NOMO-1 treated with DMSO at 0.1 percent for 48 hours (cell line): ENCODE results near the gene KIF26B.

ENCODE experiments used
- DNase-seq: peaks from one replicate; lab custom pipeline; 2025; ENCODE audit not compliant: unreplicated experiment; lab: John Stamatoyannopoulos, UW

The KIF26B gene

GRCh38 chr1:245270972-245271371, 116.2 kb downstream of the KIF26B start:
- DNase-seq = no peak

GRCh38 chr1:245272676-245273075, 117.9 kb downstream of the KIF26B start:
- DNase-seq = no peak

GRCh38 chr1:245276445-245276844, 121.7 kb downstream of the KIF26B start:
- peak; percentile 3 for DNase-seq

GRCh38 chr1:245277276-245277675, 122.5 kb downstream of the KIF26B start:
- DNase-seq = no peak

- DNase-seq = no peak
Observed at GRCh38 chr1:245278846-245279245, 124.1 kb downstream of the KIF26B start.

- DNase-seq = no peak
Observed at GRCh38 chr1:245279346-245279745, 124.6 kb downstream of the KIF26B start.

GRCh38 chr1:245283001-245283400, 128.2 kb downstream of the KIF26B start:
- DNase-seq = no peak

- DNase-seq = no peak
Observed at GRCh38 chr1:245285168-245285567, 130.4 kb downstream of the KIF26B start.

- DNase-seq = no peak
Observed at GRCh38 chr1:245288796-245289195, 134.0 kb downstream of the KIF26B start.

- DNase-seq = no peak
Observed at GRCh38 chr1:245290836-245291235, 136.1 kb downstream of the KIF26B start.

- DNase-seq = no peak
Observed at GRCh38 chr1:245291351-245291750, 136.6 kb downstream of the KIF26B start.

- no peak for DNase-seq
Observed at GRCh38 chr1:245292141-245292540, 137.4 kb downstream of the KIF26B start.

- DNase-seq = peak; percentile 17
Observed at GRCh38 chr1:245292553-245292952, 137.8 kb downstream of the KIF26B start.

GRCh38 chr1:245294020-245294419, 139.2 kb downstream of the KIF26B start:
- DNase-seq = no peak

- no peak for DNase-seq
Observed at GRCh38 chr1:245298781-245299180, 144.0 kb downstream of the KIF26B start.

- no peak for DNase-seq
Observed at GRCh38 chr1:245301162-245301580, 146.4 kb downstream of the KIF26B start.

- DNase-seq = no peak
Observed at GRCh38 chr1:245301921-245302320, 147.1 kb downstream of the KIF26B start.

GRCh38 chr1:245304698-245305097, 149.9 kb downstream of the KIF26B start:
- no peak for DNase-seq

- DNase-seq = no peak
Observed at GRCh38 chr1:245306020-245306419, 151.2 kb downstream of the KIF26B start.

- DNase-seq = no peak
Observed at GRCh38 chr1:245306628-245307410, 152.0 kb downstream of the KIF26B start.

GRCh38 chr1:245310571-245311531, 156.1 kb downstream of the KIF26B start:
- DNase-seq = peak; percentile 91
